Nephron progenitor cell (in vitro differentiated cells): ENCODE data around the gene LTBP1.

Experiments used
- DNase-seq: peaks from one replicate; pipeline ENCODE4 v3.0.0; 2021
- H3K27ac Mint-ChIP-seq: 2 replicates; pipeline ENCODE4 v1.8.0; 2021; ENCODE audit warnings: mild to moderate bottlenecking, moderate library complexity, mixed read lengths
- H3K27me3 Mint-ChIP-seq: 2 replicates; pipeline ENCODE4 v1.8.0; 2021; ENCODE audit warnings: mild to moderate bottlenecking, low read depth, mixed read lengths; ENCODE audit not compliant: poor library complexity
- H3K36me3 Mint-ChIP-seq: 2 replicates; pipeline ENCODE4 v1.8.0; 2021; ENCODE audit warnings: low read depth, mixed read lengths
- H3K4me1 Mint-ChIP-seq: 2 replicates; pipeline ENCODE4 v1.8.0; 2021; ENCODE audit warnings: mixed read lengths
- H3K4me3 Mint-ChIP-seq: 2 replicates; pipeline ENCODE4 v1.8.0; 2021; ENCODE audit warnings: mild to moderate bottlenecking, moderate library complexity, mixed read lengths
- H3K9me3 Mint-ChIP-seq: 2 replicates; pipeline ENCODE4 v1.8.0; 2021; ENCODE audit warnings: mild to moderate bottlenecking, moderate library complexity, mixed read lengths
- TF ChIP-seq, protein P1 (sequence below): fragments of 200-600 bp; sonication (generic); IDR thresholded peaks from 2 replicates; pipeline ENCODE4 v1.5.0; 2021; ENCODE audit warnings: antibody characterized with exemption

LTBP1 gene

DNA sequence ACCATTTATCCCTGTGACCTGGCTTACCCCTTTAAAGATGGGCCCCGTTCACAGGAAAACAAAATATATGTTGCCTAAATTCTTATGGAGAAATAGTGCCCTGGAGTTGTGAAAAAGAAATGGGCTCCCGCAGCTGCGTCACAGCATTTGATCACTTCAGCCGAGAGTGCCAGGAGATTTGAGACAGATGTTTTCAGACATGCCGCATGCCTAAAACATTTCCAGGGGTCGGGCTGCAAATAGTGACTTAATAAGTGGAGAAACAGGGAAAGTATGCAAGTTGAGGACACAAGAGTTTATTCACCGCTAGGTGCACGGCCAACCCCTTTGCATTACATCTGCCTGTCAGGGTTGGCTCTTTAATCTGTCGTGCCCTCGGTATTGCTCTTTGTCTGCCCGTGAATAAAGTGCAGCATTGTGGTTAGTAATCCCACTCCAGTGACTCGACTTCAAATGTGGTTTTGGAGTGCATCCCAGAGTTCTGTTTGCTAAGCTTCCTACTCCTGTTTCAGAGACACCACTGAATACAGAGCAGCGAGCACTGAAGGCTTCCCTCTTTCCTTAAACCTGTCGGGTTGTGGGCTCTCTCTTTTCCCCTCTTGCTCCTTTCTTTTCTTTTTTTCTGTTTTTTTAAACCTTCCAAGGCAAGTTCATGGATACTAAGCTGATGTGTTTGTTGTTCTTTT, 187.5 kb downstream of the LTBP1 start:
- no peak for DNase-seq
- Mint-ChIP-seq H3K36me3 (no peaks in the 10 kb centered on the region), H3K9me3 (no peaks in the 10 kb centered on the region), H3K4me3 (peak overlapping the region; percentile 8), H3K4me1 (peaks cover 40% of the 10 kb centered on the region), H3K27ac (peak overlapping the region; percentile 37), H3K27me3 (peaks cover 3% of the 10 kb centered on the region)
- TF ChIP-seq, protein P1, sequence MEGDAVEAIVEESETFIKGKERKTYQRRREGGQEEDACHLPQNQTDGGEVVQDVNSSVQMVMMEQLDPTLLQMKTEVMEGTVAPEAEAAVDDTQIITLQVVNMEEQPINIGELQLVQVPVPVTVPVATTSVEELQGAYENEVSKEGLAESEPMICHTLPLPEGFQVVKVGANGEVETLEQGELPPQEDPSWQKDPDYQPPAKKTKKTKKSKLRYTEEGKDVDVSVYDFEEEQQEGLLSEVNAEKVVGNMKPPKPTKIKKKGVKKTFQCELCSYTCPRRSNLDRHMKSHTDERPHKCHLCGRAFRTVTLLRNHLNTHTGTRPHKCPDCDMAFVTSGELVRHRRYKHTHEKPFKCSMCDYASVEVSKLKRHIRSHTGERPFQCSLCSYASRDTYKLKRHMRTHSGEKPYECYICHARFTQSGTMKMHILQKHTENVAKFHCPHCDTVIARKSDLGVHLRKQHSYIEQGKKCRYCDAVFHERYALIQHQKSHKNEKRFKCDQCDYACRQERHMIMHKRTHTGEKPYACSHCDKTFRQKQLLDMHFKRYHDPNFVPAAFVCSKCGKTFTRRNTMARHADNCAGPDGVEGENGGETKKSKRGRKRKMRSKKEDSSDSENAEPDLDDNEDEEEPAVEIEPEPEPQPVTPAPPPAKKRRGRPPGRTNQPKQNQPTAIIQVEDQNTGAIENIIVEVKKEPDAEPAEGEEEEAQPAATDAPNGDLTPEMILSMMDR: no peak

DNA sequence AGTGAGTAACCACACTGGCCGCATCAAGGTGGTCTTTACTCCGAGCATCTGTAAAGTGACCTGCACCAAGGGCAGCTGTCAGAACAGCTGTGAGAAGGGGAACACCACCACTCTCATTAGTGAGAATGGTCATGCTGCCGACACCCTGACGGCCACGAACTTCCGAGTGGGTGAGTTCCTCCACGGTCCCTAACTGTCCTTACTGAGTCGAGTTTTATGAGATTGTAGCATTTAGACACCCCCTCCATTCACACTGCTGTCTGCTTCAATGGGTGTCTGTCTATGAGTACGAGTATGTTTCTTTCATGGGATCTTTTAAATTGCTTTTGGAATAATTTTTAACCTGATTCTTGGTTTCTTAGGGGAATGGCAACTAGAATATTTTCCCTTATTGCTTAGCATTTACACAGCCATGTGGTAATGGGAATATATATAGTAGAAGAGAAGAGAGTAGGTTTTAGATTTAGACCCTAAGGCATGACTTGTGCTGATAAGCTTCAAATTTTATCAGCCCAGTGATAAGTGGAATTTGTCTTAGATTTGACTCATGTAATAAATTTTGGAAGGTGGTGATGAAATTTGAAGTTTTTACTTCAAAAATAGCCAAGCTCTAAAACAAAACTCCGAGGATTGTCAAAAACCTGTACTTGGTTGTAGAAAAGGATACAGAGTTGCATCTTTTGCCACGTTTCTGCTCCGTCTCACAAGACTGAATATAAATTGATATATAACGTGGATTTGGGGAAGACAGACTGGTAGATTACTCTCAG, 188.2 kb downstream of the LTBP1 start:
- no peak for DNase-seq
- H3K4me3 Mint-ChIP-seq: peak overlapping the region; percentile 8
- no peaks in the 10 kb centered on the region for H3K9me3 Mint-ChIP-seq
- H3K27me3 Mint-ChIP-seq: peaks cover 3% of the 10 kb centered on the region
- TF ChIP-seq, protein P1: no peak
- peak overlapping the region; percentile 27 for H3K27ac Mint-ChIP-seq
- H3K36me3 Mint-ChIP-seq: no peaks in the 10 kb centered on the region
- H3K4me1 Mint-ChIP-seq: peaks cover 40% of the 10 kb centered on the region

DNA sequence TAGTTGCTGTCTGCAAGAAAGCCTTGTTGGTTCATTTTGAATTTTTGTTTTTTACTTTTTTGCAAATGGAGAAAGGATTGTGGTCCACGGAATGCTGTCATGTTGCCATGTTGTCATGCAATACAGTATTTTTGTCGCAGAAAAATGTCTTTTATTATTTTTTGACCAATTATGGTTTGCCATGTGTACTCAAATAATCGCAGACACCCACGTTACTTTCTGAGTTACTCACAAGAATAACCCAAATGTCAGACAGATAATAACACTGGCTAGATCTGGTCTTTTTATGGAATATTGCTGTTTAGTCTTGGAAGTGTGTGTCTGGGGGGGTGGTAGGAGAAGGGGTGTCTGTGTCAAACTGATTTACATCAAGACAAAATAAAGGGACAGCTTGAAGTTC, 188.9 kb downstream of the LTBP1 start:
- Mint-ChIP-seq H3K9me3 (no peaks in the 10 kb centered on the region), H3K27me3 (peaks cover 3% of the 10 kb centered on the region), H3K27ac (peak overlapping the region; percentile 58), H3K36me3 (no peaks in the 10 kb centered on the region), H3K4me1 (peaks cover 40% of the 10 kb centered on the region), H3K4me3 (no peak overlapping the region)
- TF ChIP-seq, protein P1: no peak
- DNase-seq: no peak

DNA sequence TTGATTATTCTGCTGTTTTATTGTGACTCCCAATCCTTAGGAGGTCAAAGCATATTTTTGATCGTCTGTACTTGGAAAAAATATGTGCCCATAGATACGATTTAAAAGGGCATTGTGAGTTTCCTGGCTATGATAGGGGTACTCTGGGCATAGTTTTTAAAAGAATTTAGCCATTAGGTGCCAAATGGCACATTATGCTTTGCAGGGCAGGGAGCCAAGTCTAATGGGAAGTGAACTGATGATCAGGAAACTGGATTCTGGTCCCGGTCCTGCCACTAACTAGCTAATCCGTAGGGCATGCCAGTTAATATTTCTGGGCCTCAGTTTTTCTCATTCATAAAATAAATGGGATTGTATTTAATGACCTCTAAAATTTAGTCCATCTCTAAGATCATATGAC, 189.3 kb downstream of the LTBP1 start:
- TF ChIP-seq, protein P1: no peak
- no peak overlapping the region for H3K4me3 Mint-ChIP-seq
- H3K4me1 Mint-ChIP-seq: peaks cover 37% of the 10 kb centered on the region
- no peaks in the 10 kb centered on the region for H3K9me3 Mint-ChIP-seq
- H3K36me3 Mint-ChIP-seq: peaks cover 2% of the 10 kb centered on the region
- DNase-seq: no peak
- peaks cover 3% of the 10 kb centered on the region for H3K27me3 Mint-ChIP-seq
- H3K27ac Mint-ChIP-seq: peak overlapping the region; percentile 58

DNA sequence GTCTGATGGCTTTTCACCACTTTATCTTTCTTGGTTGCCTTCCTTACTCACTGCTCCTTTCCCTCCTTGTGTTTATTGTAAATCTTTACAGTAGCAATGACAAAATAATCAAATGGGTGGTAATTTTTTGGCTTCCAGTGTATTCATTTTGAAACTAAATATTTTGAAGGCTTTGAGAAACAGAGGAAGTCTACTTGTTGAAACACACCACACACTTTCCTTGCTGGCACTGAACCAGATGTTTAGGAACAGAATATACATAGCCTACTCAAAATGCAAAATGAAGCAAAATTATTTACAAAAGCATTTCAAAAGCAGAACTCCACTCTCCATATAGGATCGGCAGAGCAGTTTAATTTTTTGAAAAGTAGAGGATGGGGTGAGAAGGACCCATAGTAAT, 189.8 kb downstream of the LTBP1 start:
- Mint-ChIP-seq H3K36me3 (peaks cover 7% of the 10 kb centered on the region), H3K4me3 (no peak overlapping the region)

More for the DNA sequence above, 189.8 kb downstream of the LTBP1 start:
- Mint-ChIP-seq H3K27ac (no peak overlapping the region), H3K4me1 (peaks cover 33% of the 10 kb centered on the region), H3K9me3 (no peaks in the 10 kb centered on the region), H3K27me3 (peaks cover 3% of the 10 kb centered on the region)
- TF ChIP-seq, protein P1: no peak
- DNase-seq: no peak
